Lung microvascular endothelial cell (primary cell): Measurements from ENCODE around the gene EPGN. TPM values are rescaled to one million over a fixed set of nuclear protein-coding genes. Genes with fewer than 3 reads are reported as not detected.

Experiments
- DNase-seq, 2 donors: peaks; one replicate each; pipeline versions ENCODE4 v3.0.0 to v3.0.0-alpha.2; 2010; ENCODE audit warnings: low read depth in 2 of 2
- total RNA-seq: library from RNA; depleted of rRNA; stranded (reverse); fragments of >200 nt; gene quantifications from 2 replicates; pipeline ENCODE4 v1.2.1, GENCODE V29; 2014

EPGN gene
- total RNA-seq, 1 donor from 2014 or later = not detected

- DNase-seq = no peak
Observed at GRCh38 chr4:74309223-74309622, 953 bp downstream of the EPGN start.

DNA sequence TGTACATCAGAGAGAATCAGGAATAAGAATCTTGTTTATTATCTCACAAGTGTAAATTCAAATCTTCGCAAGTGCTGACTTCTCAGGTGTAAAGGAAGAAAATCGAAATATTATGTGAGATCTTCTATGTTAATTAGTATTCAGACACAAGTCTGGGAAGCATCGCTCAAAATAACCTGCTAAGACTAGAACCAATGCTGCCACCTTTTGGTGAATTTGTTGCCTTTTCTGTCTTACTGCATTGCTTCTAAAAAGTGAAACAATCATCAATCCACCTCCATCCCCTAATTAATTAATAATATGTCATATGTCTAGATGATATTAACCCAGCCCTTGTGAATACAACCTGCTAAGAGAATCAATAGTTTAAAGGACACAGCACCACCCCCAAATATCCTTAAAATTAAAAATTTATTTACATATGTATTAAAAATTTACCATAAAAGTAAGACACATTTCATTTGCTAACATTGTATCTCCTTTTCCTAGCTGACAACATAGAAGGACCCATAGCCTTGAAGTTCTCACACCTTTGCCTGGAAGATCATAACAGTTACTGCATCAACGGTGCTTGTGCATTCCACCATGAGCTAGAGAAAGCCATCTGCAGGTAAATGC lies 3.5 kb downstream of the EPGN start:
- peak; percentile 78 to 80 for DNase-seq

GRCh38 chr4:74314329-74314728 lies 6.1 kb downstream of the EPGN start:
- DNase-seq = no peak

GRCh38 chr4:74314944-74315343 lies 6.7 kb downstream of the EPGN start:
- no peak for DNase-seq

DNA sequence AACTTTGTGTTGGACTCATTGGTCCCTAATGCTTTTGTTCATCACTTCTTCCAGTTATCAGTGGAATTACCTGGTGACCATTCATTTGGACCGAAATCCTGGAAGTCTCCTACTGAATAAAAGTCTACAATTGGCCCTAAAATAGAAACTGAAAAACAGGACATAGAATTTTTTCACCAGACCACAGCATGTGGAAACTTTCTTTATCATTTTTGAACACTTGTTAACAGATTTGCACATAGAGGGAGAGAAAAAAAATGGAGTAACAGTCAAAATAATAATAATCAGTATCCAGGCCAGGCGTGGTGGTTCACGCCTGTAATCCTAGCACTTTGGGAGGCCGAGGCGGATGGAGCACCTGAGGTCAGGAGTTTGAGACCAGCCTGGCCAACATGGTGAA lies 7.1 kb downstream of the EPGN start:
- DNase-seq = peak in 1 of 2 donors; percentile 5

GRCh38 chr4:74316397-74316796 lies 8.1 kb downstream of the EPGN start:
- peak in 1 of 2 donors; percentile 21 for DNase-seq

- no peak for DNase-seq
Observed at GRCh38 chr4:74317616-74318246, 9.5 kb downstream of the EPGN start.

GRCh38 chr4:74318276-74318675 lies 10.0 kb downstream of the EPGN start:
- DNase-seq = no peak

DNA sequence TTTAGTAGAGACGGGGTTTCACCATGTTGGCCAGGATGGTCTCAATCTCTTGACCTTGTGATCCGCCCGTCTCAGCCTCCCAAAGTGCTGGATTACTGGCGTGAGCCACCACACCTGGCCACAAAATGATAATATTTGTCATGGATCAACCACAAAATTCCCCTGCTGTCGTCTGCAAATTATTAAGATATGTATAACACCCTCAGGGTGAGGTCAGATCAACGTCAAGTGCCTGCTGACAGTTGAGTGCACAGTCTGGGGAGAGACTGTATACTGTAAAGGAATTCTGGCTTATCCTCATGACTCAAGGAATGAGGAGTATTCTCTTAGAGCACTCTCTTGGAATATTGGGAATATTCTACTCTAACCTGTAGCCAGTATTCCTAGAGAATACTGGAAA lies 11.2 kb downstream of the EPGN start:
- DNase-seq = no peak

DNA sequence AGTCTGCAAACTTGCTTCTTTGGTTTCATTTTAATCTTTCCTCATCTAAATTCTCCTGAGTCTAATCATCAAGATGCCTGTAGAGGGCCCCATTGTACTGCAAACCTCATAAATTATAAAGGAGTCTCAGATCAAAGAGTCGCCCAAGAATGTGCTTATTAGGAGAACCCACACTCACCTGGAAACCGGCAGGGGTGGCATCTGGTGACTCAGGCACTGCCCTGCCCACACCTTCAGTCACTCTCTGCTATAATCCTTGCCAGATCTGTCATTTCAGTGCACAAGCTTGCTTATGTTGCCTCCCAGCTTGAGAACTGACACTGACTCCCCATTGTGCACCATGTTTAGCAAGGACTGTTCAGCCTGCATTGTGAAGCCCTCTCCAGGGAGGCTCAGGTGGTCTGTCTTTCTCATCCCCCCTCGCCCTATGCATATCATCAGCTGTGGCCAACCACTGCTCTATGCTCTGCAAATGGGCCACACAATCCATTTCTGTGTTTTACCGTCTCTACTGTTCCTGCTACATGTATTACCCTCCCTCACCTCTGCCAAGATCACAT lies 12.4 kb downstream of the EPGN start:
- DNase-seq = peak; percentile 60 to 68

- no peak for DNase-seq
Observed at GRCh38 chr4:74322301-74322700, 14.0 kb downstream of the EPGN start.

DNA sequence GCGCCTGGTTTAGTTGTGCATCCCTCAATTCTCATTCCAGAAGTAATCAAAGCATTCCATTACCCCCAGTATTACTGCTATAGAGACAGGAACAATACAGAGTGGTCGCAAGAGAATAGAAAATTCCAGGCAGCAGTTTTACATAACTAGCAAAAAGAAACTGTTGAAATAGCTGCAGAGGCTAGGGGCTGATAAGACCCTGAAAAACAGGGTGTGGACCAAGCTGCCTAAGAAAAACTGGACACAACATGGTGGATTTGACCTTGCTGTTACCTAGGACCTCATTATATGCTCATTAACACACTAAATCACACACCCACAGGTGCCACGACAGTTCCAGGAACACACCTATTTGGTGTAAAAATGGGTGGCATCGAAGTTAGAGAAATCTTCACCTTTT lies 15.4 kb downstream of the EPGN start:
- DNase-seq = no peak

DNA sequence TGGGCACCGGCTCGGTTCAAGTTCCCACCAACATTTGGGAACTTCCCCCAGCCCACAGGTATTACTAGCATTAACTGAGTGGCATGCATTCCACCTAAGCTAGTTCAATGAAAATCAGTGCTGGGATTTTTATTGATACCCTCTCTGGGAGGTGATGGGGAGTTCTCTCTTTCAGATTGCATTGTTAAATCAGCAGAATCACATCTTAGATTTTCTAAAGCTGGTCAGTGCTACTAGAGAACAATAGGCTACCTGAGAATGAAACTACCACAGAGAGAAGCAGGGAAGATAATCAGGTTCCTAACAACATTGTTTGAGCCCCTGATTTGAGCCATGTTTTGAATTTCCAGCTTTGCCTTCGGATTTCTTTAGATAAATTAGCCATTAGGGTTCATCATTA lies 16.0 kb downstream of the EPGN start:
- no peak for DNase-seq

DNA sequence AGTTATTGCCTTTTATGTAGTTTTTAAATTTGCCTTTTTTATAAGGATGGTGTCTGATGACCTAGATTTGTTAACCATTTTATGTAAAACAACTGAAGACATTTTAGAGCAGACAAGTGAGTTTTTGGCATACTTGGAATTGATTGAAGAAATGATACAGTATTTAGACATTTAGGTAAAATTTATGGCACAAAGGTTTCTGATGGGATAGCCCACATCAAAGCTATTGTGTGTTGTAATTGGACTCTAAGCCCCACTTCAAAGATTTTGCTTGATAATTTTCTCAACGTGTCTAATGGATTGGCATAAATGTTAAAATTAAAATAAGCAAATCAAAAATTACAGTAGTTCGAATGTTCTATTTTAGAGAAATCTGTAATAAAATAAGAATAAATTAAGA lies 17.6 kb downstream of the EPGN start:
- no peak for DNase-seq

DNA sequence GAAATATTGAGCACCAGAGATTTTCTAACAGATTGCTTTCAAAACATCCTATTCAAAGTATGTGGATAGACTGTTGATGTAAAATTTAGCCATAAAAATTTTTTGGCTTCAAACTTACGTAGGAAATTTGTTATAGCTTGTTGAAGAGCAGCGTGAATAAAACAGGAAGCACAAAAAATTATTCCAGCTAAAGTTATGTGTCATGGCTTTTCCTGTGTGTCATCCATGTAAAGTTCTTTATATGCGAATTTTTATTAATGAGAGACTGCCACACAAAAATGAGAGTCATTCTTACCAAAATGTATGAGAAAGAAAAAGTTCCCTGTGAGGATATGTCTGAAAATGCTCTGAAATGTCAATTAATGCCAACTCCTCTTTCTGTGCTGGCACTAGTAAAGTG lies 19.5 kb downstream of the EPGN start:
- DNase-seq = peak; percentile 72 to 86

DNA sequence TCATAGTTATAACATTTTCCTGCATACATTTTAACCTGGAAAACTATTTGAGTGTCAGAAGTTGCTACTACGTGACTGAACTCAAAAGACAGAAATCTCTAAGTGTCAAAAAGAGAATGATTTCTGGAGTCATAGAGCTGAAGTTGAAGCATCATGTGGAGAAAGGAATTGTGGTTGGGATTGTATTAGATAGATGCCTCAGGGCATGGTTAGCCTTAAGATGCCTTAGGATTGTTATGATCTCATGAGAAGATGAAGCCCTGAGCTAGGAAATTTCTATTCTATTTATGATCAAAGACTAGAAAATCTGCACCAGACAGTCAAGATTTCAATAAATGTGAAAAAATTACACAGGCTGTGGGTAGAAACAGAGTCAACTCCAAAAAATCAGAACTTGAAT lies 20.2 kb downstream of the EPGN start:
- no peak for DNase-seq

DNA sequence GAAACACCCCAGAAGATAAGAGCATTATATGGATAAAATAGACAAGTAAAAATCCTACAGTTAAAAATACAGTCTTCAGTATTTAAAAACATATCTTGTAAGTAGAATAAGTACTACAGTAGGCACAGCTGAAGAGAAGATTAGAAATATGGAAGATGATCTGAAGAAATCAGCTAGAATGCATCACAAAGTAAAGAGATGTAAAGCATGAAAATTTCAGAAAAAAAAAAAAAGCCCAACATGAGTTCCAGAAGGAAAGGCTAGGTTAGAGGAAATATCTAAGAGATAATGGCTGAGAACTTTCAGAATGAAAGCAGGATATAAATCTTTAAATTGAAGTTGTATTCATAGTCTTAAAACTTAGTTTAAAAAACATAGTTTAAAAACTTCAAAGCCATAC lies 21.0 kb downstream of the EPGN start:
- DNase-seq = no peak

- no peak for DNase-seq
Observed at GRCh38 chr4:74330295-74330750, 22.1 kb downstream of the EPGN start.

- no peak for DNase-seq
Observed at GRCh38 chr4:74331252-74331651, 23.0 kb downstream of the EPGN start.

DNA sequence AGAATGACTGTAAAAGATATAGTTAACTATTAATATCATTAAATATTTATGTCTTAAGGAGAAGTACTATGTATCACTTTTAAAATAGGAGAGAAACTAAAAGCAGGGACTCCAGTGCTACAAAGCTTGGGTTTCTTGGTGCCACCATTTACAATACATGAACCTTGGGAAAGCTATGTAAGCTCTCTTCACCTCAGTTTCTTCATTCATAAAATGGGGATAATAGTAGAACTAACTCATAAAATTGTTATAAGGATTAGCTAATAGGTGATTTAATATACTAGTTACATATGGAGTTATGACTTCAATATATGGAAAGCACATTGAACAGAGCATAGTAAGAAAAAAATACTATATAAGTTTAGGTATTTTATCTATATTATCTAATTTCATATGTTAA lies 23.7 kb downstream of the EPGN start:
- no peak for DNase-seq

DNA sequence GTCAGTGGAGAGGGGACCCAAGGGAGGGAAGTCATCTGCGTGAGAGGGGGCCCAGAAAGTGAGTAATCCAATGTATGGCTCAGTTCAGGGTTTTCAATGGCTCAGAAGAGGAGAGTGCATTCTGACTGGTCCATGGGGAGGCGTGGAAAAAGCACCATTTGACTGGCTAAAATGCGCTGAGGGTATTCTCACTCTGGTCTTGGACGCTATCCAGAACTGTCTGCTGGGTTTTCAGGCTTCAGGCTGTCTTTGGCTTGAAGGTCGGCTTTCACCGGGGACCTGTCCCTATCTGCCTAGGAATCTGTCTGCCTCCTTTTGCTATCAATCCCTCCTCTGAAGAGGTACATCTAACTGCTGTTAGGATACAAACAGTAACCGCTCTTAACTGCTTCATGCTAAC lies 26.4 kb downstream of the EPGN start:
- no peak for DNase-seq

GRCh38 chr4:74335341-74336021 lies 27.2 kb downstream of the EPGN start:
- no peak for DNase-seq
